Activated B cell treated with CpG ODN at 0.5 μM for 24 hours (primary cell): ENCODE results near the gene SYNGR1. TPM values are rescaled to one million over a fixed set of nuclear protein-coding genes. Genes with fewer than 3 reads are reported as not detected.

ENCODE experiments used
- ATAC-seq: fragments of 200-7000 bp; cut with Tn5 transposase; one replicate; pipeline ENCODE4 v1.10.0; 2021; ENCODE audit warnings: low read depth, mild to moderate bottlenecking, moderate library complexity
- CTCF ChIA-PET: fragments of 350-600 bp; sonication (Branson Sonifier 250); formaldehyde crosslinking; loops from one replicate; lab custom pipeline; 2021; ENCODE audit warnings: antibody characterized with exemption; lab: Charles Lee
- POLR2A ChIA-PET: fragments of 350-600 bp; sonication (Branson Sonifier 250); formaldehyde crosslinking; loops from one replicate; lab custom pipeline; 2021; ENCODE audit warnings: antibody characterized with exemption; lab: Charles Lee
- DNase-seq: peaks from one replicate; pipeline ENCODE4 v3.0.0; 2022
- H3K27ac Mint-ChIP-seq: one replicate; pipeline ENCODE4 v1.8.0; 2020; ENCODE audit warnings: mixed read lengths
- H3K27me3 Mint-ChIP-seq: one replicate; pipeline ENCODE4 v1.8.0; 2021; ENCODE audit warnings: mixed read lengths
- H3K36me3 Mint-ChIP-seq: one replicate; pipeline ENCODE4 v1.8.0; 2021; ENCODE audit warnings: low read depth, mixed read lengths
- H3K4me1 Mint-ChIP-seq: one replicate; pipeline ENCODE4 v1.8.0; 2021; ENCODE audit warnings: mixed read lengths
- H3K4me3 Mint-ChIP-seq: one replicate; pipeline ENCODE4 v1.8.0; 2020; ENCODE audit warnings: mild to moderate bottlenecking, mixed read lengths
- H3K9me3 Mint-ChIP-seq: one replicate; pipeline ENCODE4 v1.8.0; 2020; ENCODE audit warnings: mixed read lengths
- intact Hi-C: fragments of 100-400 bp; cut with micrococcal nuclease; formaldehyde crosslinking; loops from one replicate; pipeline ENCODE4 v1.15.1; 2024
- total RNA-seq: library from RNA; stranded (reverse); gene quantifications from 2 replicates; pipeline ENCODE4 v1.2.3, GENCODE V29; 2022
- TF ChIP-seq, protein P1 (sequence below): fragments of 200-600 bp; IDR thresholded peaks from one replicate; pipeline ENCODE4 v1.8.0; 2022; ENCODE audit warnings: antibody characterized with exemption, mild to moderate bottlenecking

Gene SYNGR1
- total RNA-seq, 1 donor from 2014 or later, result 11.4 TPM

DNA sequence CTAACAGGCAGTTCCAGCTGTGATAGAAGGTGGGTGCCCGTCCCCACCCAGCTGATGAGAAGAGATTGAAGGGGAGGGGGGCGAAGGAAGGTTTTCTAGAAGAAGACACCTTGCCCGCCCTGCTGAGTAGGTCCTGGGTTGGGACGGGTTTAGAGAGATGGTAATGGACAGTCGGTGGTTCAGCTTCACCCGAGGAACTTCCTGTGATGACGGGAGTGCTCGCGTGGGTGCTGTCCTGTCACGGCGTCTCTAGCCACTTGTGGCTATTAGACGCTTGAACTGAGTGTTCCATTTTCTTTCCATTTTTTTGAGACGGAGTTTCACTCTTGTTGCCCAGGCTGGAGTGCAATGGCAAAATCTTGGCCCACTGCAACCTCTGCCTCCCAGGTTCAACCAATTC lies 79.4 kb downstream of the SYNGR1 start:
- no peaks in the 10 kb centered on the region for H3K9me3 Mint-ChIP-seq
- ATAC-seq (no peak), DNase-seq (no peak)
- no peaks in the 10 kb centered on the region for H3K27me3 Mint-ChIP-seq
- intact Hi-C loops, result no loop called here
- TF ChIP-seq, protein P1, sequence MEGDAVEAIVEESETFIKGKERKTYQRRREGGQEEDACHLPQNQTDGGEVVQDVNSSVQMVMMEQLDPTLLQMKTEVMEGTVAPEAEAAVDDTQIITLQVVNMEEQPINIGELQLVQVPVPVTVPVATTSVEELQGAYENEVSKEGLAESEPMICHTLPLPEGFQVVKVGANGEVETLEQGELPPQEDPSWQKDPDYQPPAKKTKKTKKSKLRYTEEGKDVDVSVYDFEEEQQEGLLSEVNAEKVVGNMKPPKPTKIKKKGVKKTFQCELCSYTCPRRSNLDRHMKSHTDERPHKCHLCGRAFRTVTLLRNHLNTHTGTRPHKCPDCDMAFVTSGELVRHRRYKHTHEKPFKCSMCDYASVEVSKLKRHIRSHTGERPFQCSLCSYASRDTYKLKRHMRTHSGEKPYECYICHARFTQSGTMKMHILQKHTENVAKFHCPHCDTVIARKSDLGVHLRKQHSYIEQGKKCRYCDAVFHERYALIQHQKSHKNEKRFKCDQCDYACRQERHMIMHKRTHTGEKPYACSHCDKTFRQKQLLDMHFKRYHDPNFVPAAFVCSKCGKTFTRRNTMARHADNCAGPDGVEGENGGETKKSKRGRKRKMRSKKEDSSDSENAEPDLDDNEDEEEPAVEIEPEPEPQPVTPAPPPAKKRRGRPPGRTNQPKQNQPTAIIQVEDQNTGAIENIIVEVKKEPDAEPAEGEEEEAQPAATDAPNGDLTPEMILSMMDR, result no peak
- H3K4me3 Mint-ChIP-seq, result no peak overlapping the region
- ChIA-PET POLR2A (interaction anchor here (1.4 kb wide), 1 partner anchor 91 kb away, joined by 3 read pairs; the partner anchor contains the start of gene ATF4), CTCF (no interaction called here)
- no peaks in the 10 kb centered on the region for H3K4me1 Mint-ChIP-seq
- no peak overlapping the region for H3K27ac Mint-ChIP-seq
- H3K36me3 Mint-ChIP-seq, result peaks cover 78% of the 10 kb centered on the region

DNA sequence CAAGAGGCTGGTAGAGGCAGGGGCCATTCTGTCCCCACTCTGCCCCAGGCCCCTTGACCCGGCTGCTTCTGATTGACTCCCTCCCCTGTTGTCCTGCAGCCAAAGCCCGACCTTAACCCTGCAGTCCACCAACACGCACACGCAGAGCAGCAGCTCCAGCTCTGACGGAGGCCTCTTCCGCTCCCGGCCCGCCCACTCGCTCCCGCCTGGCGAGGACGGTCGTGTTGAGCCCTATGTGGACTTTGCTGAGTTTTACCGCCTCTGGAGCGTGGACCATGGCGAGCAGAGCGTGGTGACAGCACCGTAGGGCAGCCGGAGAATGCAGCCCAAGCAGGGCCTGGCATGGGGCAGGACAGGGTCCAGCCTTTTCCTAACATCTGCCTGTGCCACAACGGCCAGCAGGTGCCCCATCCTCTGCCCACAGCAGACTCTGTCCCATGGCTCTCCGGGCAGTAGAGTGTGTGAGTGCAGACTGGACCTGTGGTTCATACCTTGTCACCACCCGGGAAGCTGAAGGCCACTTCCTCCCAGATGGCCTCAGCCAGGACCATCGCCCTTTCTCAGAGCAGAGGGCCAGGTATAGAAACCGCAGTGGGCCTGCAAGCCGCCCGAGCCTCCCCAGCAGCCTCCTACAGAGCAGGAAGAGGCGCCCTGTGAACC lies 80.3 kb downstream of the SYNGR1 start:
- no peaks in the 10 kb centered on the region for H3K4me1 Mint-ChIP-seq
- no peaks in the 10 kb centered on the region for H3K9me3 Mint-ChIP-seq
- intact Hi-C loops, result no loop called here
- POLR2A ChIA-PET, result no interaction called here
- no peak overlapping the region for H3K27ac Mint-ChIP-seq
- ATAC-seq (no peak), DNase-seq (no peak)
- CTCF ChIA-PET, result no interaction called here
- peaks cover 75% of the 10 kb centered on the region for H3K36me3 Mint-ChIP-seq
- no peak overlapping the region for H3K4me3 Mint-ChIP-seq
- H3K27me3 Mint-ChIP-seq, result no peaks in the 10 kb centered on the region
- TF ChIP-seq, protein P1, result no peak

DNA sequence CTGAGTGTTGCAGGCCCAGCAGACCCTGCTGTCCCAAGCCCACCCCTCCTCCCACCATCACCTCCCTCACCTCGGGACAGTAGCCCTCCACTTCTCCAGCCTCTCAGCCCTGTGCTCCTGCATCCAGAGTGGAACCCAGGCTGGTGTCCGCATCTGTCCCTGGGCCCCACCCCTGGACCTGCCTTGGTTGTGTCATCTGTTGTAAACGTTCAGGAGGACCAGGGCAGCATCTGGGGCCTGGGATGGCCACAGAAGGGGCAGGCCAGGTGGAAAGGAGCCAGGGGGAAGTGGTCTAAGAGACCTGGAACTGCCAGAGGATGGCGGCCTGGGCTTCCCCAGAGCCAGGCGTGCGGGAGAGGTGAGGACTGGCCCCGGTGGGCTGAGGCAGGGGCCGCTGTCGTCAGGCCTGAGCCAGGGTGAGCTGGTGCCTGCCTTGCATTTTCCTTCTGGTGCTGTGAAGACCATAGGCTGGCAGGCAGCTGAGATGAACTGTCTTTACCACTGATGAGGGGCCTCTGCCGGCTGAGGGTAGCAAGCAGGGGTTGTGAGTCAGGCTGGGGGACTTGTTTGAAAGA lies 80.9 kb downstream of the SYNGR1 start:
- no peak for ATAC-seq
- DNase-seq, result no peak
- H3K27me3 Mint-ChIP-seq, result no peaks in the 10 kb centered on the region
- ChIA-PET POLR2A (no interaction called here), CTCF (no interaction called here)
- H3K4me1 Mint-ChIP-seq, result no peaks in the 10 kb centered on the region
- no peaks in the 10 kb centered on the region for H3K9me3 Mint-ChIP-seq
- H3K4me3 Mint-ChIP-seq, result no peak overlapping the region
- TF ChIP-seq, protein P1, result no peak
- peaks cover 73% of the 10 kb centered on the region for H3K36me3 Mint-ChIP-seq
- intact Hi-C loops, result no loop called here
- no peak overlapping the region for H3K27ac Mint-ChIP-seq

DNA sequence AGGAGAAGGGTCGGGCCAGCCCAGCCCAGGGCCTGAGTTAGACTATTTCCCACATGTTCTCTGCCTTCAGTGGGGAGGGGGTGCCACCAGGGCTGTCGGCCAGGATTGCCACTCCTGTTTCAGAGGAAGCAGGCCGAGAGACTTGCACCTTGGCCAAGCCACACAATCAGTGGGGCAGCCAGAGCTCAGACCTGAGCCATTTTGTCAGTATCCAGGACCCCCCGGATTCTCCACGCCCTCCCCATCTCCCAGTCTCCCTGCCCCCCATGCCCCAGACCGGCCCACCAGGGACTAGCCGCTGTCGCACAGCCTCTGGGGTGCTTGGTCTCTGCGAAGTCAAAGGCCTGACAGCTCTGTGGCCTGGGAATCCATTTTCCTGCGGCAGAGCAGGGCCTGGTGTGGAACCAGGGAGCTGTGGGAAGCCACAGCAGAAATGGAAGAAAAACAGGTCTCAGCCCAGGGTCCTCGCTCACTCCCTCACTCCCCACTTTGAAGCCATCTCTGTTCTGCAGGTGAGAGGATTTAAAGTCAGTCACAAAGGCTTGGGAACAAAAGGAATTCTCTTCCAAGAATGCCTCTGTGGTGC lies 81.5 kb downstream of the SYNGR1 start:
- TF ChIP-seq, protein P1, result no peak
- ATAC-seq (no peak), DNase-seq (no peak)
- peaks cover 69% of the 10 kb centered on the region for H3K36me3 Mint-ChIP-seq
- no peaks in the 10 kb centered on the region for H3K27me3 Mint-ChIP-seq
- H3K4me1 Mint-ChIP-seq, result no peaks in the 10 kb centered on the region
- no peak overlapping the region for H3K4me3 Mint-ChIP-seq
- ChIA-PET POLR2A (interaction anchor here (0.5 to 0.6 kb wide), 2 partner anchors 8 to 21 kb away, joined by 5 to 6 read pairs; no protein-coding TSS in a partner anchor), CTCF (no interaction called here)
- intact Hi-C loops, result no loop called here
- no peaks in the 10 kb centered on the region for H3K9me3 Mint-ChIP-seq
- no peak overlapping the region for H3K27ac Mint-ChIP-seq

DNA sequence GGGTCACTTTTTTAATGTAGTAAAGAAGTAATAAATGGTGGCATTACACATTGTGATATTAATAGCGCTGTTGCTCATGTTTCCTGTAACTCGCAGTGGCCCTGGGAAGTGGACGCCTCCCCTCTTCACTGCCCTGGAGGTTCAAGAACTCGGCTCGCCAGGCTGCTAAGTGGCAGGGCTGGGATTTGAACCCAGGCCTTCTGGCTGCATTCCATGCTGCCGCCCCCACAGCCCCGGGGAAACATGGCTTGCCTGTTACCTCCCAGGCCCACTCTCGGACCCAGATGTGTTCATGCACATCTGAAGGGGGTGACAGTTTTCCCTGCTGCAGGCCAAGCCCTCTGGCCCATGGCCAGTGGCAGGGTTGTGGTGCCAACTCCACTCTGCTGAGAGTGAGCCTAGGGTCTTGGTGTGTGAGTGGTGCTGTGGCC lies 82.0 kb downstream of the SYNGR1 start:
- POLR2A ChIA-PET, result interaction anchor here (0.5 to 0.6 kb wide), 2 partner anchors 9 to 20 kb away, joined by 5 to 6 read pairs; no protein-coding TSS in a partner anchor
- H3K27ac Mint-ChIP-seq, result no peak overlapping the region
- no peak for ATAC-seq

More for the DNA sequence above, 82.0 kb downstream of the SYNGR1 start:
- Mint-ChIP-seq H3K27me3 (no peaks in the 10 kb centered on the region), H3K4me3 (no peak overlapping the region), H3K4me1 (peaks cover 3% of the 10 kb centered on the region), H3K9me3 (no peaks in the 10 kb centered on the region), H3K36me3 (peaks cover 64% of the 10 kb centered on the region)
- CTCF ChIA-PET, result no interaction called here
- intact Hi-C loops, result no loop called here
- TF ChIP-seq, protein P1, result no peak
- no peak for DNase-seq
